H9 (cell line): ENCODE results near the gene TEAD1. TPM values are rescaled to one million over a fixed set of nuclear protein-coding genes. Genes with fewer than 3 reads are reported as not detected.

Experiments
- DNase-seq: peaks from one replicate; pipeline ENCODE4 v3.0.0-alpha.2; 2017
- H2AFZ ChIP-seq: one replicate; pipeline ENCODE4 v1.6.1; 2013; ENCODE audit warnings: mild to moderate bottlenecking, low read length, control low read depth, moderate library complexity
- H2AK5ac ChIP-seq: 2 replicates; pipeline ENCODE4 v1.6.1; 2013; ENCODE audit warnings: low read length, control low read depth, mixed read lengths; ENCODE audit not compliant: insufficient read length
- H2BK120ac ChIP-seq: one replicate; pipeline ENCODE4 v1.6.1; 2013; ENCODE audit warnings: low read depth, mild to moderate bottlenecking, low read length, control low read depth, inconsistent platforms; ENCODE audit not compliant: poor library complexity, severe bottlenecking
- H2BK12ac ChIP-seq: 2 replicates; pipeline ENCODE4 v1.6.1; 2013; ENCODE audit warnings: low read length, control low read depth, mixed read lengths, low read depth; ENCODE audit not compliant: insufficient read length
- H2BK15ac ChIP-seq: 2 replicates; pipeline ENCODE4 v1.6.1; 2013; ENCODE audit warnings: low read depth, low read length, control low read depth
- H2BK20ac ChIP-seq: one replicate; pipeline ENCODE4 v1.6.1; 2013; ENCODE audit warnings: low read depth, mild to moderate bottlenecking, low read length, control low read depth, inconsistent platforms; ENCODE audit not compliant: poor library complexity, severe bottlenecking
- H2BK5ac ChIP-seq: 2 replicates; pipeline ENCODE4 v1.6.1; 2013; ENCODE audit warnings: low read length, control low read depth, mixed read lengths; ENCODE audit not compliant: insufficient read length
- H3K14ac ChIP-seq: 2 replicates; pipeline ENCODE4 v1.6.1; 2013; ENCODE audit warnings: low read length, control low read depth; ENCODE audit not compliant: insufficient read depth
- H3K18ac ChIP-seq: 2 replicates; pipeline ENCODE4 v1.6.1; 2013; ENCODE audit warnings: low read depth, mild to moderate bottlenecking, mixed read lengths, low read length, control low read depth; ENCODE audit not compliant: insufficient read length
- H3K23ac ChIP-seq: 2 replicates; pipeline ENCODE4 v1.6.1; 2013; ENCODE audit warnings: low read length, control low read depth, mixed read lengths, low read depth; ENCODE audit not compliant: insufficient read length
- H3K23me2 ChIP-seq: 2 replicates; pipeline ENCODE4 v1.6.1; 2013; ENCODE audit warnings: low read depth, mild to moderate bottlenecking, mixed read lengths, low read length, control low read depth; ENCODE audit not compliant: insufficient read length, poor library complexity, severe bottlenecking
- H3K27ac ChIP-seq: 2 replicates; pipeline ENCODE4 v1.5.1; 2013; ENCODE audit warnings: low read length, control low read depth, mixed read lengths, low read depth; ENCODE audit not compliant: insufficient read length
- H3K27me3 ChIP-seq: 2 replicates; pipeline ENCODE4 v1.6.1; 2013; ENCODE audit warnings: low read length, control low read depth, inconsistent platforms; ENCODE audit not compliant: insufficient read depth
- H3K4ac ChIP-seq: 2 replicates; pipeline ENCODE4 v1.6.1; 2013; ENCODE audit warnings: low read depth, mild to moderate bottlenecking, control low read depth, inconsistent platforms, low read length, moderate library complexity
- H3K4me1 ChIP-seq: 2 replicates; pipeline ENCODE4 v1.6.1; 2013; ENCODE audit warnings: low read length, control low read depth, inconsistent platforms; ENCODE audit not compliant: insufficient read depth
- H3K4me2 ChIP-seq: 2 replicates; pipeline ENCODE4 v1.6.1; 2013; ENCODE audit warnings: low read length, control low read depth, mixed read lengths; ENCODE audit not compliant: insufficient read length, insufficient read depth
- H3K56ac ChIP-seq: 2 replicates; pipeline ENCODE4 v1.6.1; 2013; ENCODE audit warnings: low read depth, mild to moderate bottlenecking, mixed read lengths, low read length, control low read depth; ENCODE audit not compliant: insufficient read length
- H3K79me1 ChIP-seq: 2 replicates; pipeline ENCODE4 v1.6.1; 2013; ENCODE audit warnings: low read depth, mild to moderate bottlenecking, moderate library complexity, low read length, control low read depth, inconsistent platforms; ENCODE audit not compliant: insufficient read depth, poor library complexity, severe bottlenecking
- H3K79me2 ChIP-seq: 2 replicates; pipeline ENCODE4 v1.6.1; 2013; ENCODE audit warnings: low read length, control low read depth, inconsistent platforms; ENCODE audit not compliant: insufficient read depth
- H3K9ac ChIP-seq: 2 replicates; pipeline ENCODE4 v1.6.1; 2013; ENCODE audit warnings: low read length, control low read depth, mixed read lengths; ENCODE audit not compliant: insufficient read length; ENCODE audit errors: extremely low read depth
- H3K9me3 ChIP-seq: one replicate; pipeline ENCODE4 v1.6.1; 2013; ENCODE audit warnings: low read depth, low read length, inconsistent platforms; ENCODE audit not compliant: control insufficient read depth
- H3T11ph ChIP-seq: one replicate; pipeline ENCODE4 v1.6.1; 2013; ENCODE audit warnings: mild to moderate bottlenecking, low read length, control low read depth, inconsistent platforms
- H4K20me1 ChIP-seq: one replicate; pipeline ENCODE4 v1.6.1; 2013; ENCODE audit not compliant: control insufficient read depth, insufficient read length, insufficient read depth
- H4K5ac ChIP-seq: 2 replicates; pipeline ENCODE4 v1.6.1; 2013; ENCODE audit warnings: low read depth, mild to moderate bottlenecking, mixed read lengths, low read length, control low read depth; ENCODE audit not compliant: insufficient read length
- H4K8ac ChIP-seq: replicated peaks from 2 replicates; pipeline ENCODE4 v1.6.1; 2013; ENCODE audit warnings: low read length, control low read depth, mixed read lengths, low read depth; ENCODE audit not compliant: insufficient read length
- H4K91ac ChIP-seq: 2 replicates; pipeline ENCODE4 v1.6.1; 2013; ENCODE audit warnings: low read depth, mild to moderate bottlenecking, moderate library complexity, mixed read lengths, low read length, control low read depth; ENCODE audit not compliant: insufficient read length
- H3K27ac Mint-ChIP-seq, 3 experiments: 2 replicates in 2 of 3; 3 replicates in 1 of 3; pipeline ENCODE4 v1.8.0; 2020 to 2021; ENCODE audit warnings: mixed read lengths in 3 of 3, mild to moderate bottlenecking in 1 of 3, moderate library complexity in 1 of 3
- H3K27me3 Mint-ChIP-seq: 2 replicates; pipeline ENCODE4 v1.8.0; 2021; ENCODE audit warnings: low read depth, mild to moderate bottlenecking, moderate library complexity, mixed read lengths
- H3K36me3 Mint-ChIP-seq, 3 experiments: 2 replicates in 2 of 3; 3 replicates in 1 of 3; pipeline ENCODE4 v1.8.0; 2020 to 2021; ENCODE audit warnings: low read depth in 3 of 3, mixed read lengths in 3 of 3; ENCODE audit not compliant: insufficient read depth in 1 of 3
- H3K4me1 Mint-ChIP-seq, 2 experiments: 2 replicates each; pipeline ENCODE4 v1.8.0; 2020; ENCODE audit warnings: mixed read lengths in 2 of 2
- H3K4me3 Mint-ChIP-seq, 2 experiments: 2 replicates in 1 of 2; 3 replicates in 1 of 2; pipeline ENCODE4 v1.8.0; 2020 to 2021; ENCODE audit warnings: mild to moderate bottlenecking in 2 of 2, mixed read lengths in 2 of 2, moderate library complexity in 1 of 2
- H3K9me3 Mint-ChIP-seq, 2 experiments: 2 replicates in 1 of 2; 3 replicates in 1 of 2; pipeline ENCODE4 v1.8.0; 2020; ENCODE audit warnings: mild to moderate bottlenecking in 2 of 2, mixed read lengths in 2 of 2, moderate library complexity in 1 of 2
- WGBS: extraction: QIAGEN DNeasy Blood & Tissue Kit; methylation state at CpG from one replicate; pipeline ENCODE4 v1.1.7; 2013; ENCODE audit warnings: missing lambda C conversion rate, low lambda C conversion rate, mixed read lengths; ENCODE audit not compliant: insufficient read length; ENCODE audit errors: extremely low coverage; 5-methylcytosine and 5-hydroxymethylcytosine counted together
- total RNA-seq: library from RNA; stranded (reverse); gene quantifications from 2 replicates; pipeline ENCODE4 v1.2.1, GENCODE V29; 2021
- TF ChIP-seq, protein P1 (sequence below): fragments of 200-600 bp; sonication (generic); conservative IDR thresholded peaks from 3 replicates; pipeline ENCODE4 v1.8.0; 2021; ENCODE audit warnings: antibody characterized with exemption, mild to moderate bottlenecking

The TEAD1 gene
- total RNA-seq, 1 experiment from 2014 or later, result 75.1 TPM

DNA sequence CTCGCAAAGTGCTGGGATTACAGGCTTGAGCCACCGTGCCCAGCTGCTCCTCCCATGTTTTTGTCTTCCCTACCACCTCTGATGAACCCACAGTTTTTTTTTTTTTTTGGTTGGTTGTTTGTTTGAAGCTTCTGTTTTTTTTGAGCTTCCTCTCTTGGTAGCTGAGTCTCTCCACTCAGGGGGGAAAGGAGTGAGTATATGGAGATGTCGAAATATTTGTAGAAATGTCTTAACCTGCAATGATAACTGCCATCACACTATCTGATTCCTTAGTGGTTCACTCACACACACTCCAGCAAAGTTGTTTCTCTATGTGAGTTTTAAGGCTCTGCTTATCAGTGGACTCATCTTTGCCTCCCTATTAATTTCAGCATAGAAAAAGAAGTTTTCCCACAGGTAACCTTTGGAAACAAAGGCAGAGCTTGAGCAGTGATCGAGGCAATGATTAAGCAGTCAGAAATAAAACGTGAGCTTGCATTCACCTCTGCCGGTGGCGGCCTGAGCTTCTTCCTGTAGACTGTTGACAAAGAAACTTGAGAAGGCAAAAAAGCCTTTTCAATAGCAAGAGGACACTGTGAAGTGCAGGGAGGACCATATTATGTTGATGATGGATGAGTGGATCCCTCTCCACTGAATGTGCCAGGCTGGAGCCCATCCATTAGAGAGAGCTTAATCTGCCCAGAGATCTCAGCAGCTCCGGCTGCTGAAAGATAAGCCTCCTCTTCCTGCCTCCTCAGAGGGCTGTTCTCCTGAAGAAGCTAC, 305.9 kb downstream of the TEAD1 start:
- Mint-ChIP-seq H3K27ac (no peak overlapping the region), H3K9me3 (no peaks in the 10 kb centered on the region; a peak in 1 of 5 replicates), H3K4me3 (no peak overlapping the region), H3K4me1 (peaks cover 14% of the 10 kb centered on the region in 2 experiments), H3K27me3 (peaks cover 8% of the 10 kb centered on the region), H3K36me3 (no peaks in the 10 kb centered on the region)
- no peak overlapping the region for H3K56ac ChIP-seq
- H3K9ac ChIP-seq, result no peak overlapping the region
- no peak overlapping the region for H2BK12ac ChIP-seq
- H2AK5ac ChIP-seq, result no peak overlapping the region
- no peak overlapping the region for H3K18ac ChIP-seq
- H3K79me2 ChIP-seq, result no peaks in the 10 kb centered on the region
- H2BK120ac ChIP-seq, result no peak overlapping the region
- no peaks in the 10 kb centered on the region for H3K9me3 ChIP-seq
- no peak overlapping the region for H2AFZ ChIP-seq
- no peaks in the 10 kb centered on the region for H4K20me1 ChIP-seq
- H4K91ac ChIP-seq, result no peak overlapping the region
- H3K4ac ChIP-seq, result no peak overlapping the region
- no CpG with 5 or more reads among the region's 8 CpGs for WGBS
- TF ChIP-seq, protein P1, sequence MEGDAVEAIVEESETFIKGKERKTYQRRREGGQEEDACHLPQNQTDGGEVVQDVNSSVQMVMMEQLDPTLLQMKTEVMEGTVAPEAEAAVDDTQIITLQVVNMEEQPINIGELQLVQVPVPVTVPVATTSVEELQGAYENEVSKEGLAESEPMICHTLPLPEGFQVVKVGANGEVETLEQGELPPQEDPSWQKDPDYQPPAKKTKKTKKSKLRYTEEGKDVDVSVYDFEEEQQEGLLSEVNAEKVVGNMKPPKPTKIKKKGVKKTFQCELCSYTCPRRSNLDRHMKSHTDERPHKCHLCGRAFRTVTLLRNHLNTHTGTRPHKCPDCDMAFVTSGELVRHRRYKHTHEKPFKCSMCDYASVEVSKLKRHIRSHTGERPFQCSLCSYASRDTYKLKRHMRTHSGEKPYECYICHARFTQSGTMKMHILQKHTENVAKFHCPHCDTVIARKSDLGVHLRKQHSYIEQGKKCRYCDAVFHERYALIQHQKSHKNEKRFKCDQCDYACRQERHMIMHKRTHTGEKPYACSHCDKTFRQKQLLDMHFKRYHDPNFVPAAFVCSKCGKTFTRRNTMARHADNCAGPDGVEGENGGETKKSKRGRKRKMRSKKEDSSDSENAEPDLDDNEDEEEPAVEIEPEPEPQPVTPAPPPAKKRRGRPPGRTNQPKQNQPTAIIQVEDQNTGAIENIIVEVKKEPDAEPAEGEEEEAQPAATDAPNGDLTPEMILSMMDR, result no peak
- H3T11ph ChIP-seq, result no peak overlapping the region
- no peaks in the 10 kb centered on the region for H3K23me2 ChIP-seq
- H3K4me2 ChIP-seq, result no peak overlapping the region
- no peak overlapping the region for H4K8ac ChIP-seq
- no peak overlapping the region for H2BK15ac ChIP-seq
- no peak overlapping the region for H3K23ac ChIP-seq
- no peak overlapping the region for H4K5ac ChIP-seq
- H3K14ac ChIP-seq, result no peak overlapping the region
- H2BK5ac ChIP-seq, result no peak overlapping the region
- no peaks in the 10 kb centered on the region for H3K4me1 ChIP-seq
- no peak overlapping the region for H2BK20ac ChIP-seq
- H3K79me1 ChIP-seq, result no peaks in the 10 kb centered on the region
- DNase-seq, result no peak
- H3K27me3 ChIP-seq, result no peaks in the 10 kb centered on the region
- no peak overlapping the region for H3K27ac ChIP-seq
